Tongue (tissue), 2 donors: Measurements from ENCODE around the gene HEPN1. TPM values are rescaled to one million over a fixed set of nuclear protein-coding genes. Genes with fewer than 3 reads are reported as not detected.
A peak's percentile ranks its signal among the peaks of the same experiment; 100 is the strongest.
"Not testable (repeated sequence)": the region's sequence is repeated elsewhere in the genome, so short reads cannot be mapped to it uniquely, and the experiment has no call there.

Experiments used
- DNase-seq: peaks from one replicate; pipeline ENCODE4 v3.0.0-alpha.2; 2015
- total RNA-seq: library from RNA; depleted of rRNA; stranded (reverse); fragments of >200 nt; gene quantifications from one replicate; pipeline ENCODE4 v1.2.3, GENCODE V29; 2014

Gene HEPN1
- total RNA-seq, 1 donor from 2014 or later, result not detected

GRCh38 chr11:124942466-124943253, 23.6 kb downstream of the HEPN1 start:
- no peak for DNase-seq

DNA sequence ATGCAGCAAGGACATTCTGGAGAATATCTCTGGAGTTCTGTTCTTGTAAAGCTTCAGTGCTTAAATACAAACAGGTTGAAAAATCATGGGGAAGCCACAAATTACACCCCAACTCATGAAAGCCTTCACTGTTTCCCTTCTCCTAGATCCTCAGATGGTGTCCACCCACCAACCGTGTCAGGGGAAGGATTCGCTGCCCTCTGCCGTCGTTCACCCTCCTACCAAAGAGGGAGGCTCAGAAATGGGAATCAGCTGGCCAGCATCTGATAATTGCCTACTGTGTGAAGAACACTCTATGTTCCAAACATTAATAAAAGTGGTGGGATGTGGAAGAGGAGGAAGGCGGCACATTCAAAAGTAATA, 24.2 kb downstream of the HEPN1 start:
- no peak for DNase-seq

DNA sequence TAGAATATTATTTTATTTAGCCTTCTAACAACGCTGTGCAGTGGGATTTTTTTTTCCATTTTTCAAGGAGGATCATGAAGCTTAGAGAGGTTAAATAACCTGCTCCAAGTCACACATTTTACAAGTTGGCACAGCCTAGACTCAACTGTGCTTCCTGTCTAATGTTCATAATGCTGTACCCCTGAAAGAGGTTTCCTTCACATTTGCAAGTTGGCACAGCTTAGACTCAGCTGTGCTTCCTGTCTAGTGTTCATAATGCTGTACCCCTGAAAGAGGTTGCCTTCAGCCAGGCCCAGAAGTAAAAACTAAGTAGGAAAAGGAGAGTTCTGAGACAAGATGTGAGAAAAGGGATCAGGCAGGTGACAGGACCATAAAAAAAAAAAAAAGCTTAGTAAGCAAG, 24.7 kb downstream of the HEPN1 start:
- no peak for DNase-seq

- no peak for DNase-seq
Measured at GRCh38 chr11:124944565-124944964, 25.5 kb downstream of the HEPN1 start.

DNA sequence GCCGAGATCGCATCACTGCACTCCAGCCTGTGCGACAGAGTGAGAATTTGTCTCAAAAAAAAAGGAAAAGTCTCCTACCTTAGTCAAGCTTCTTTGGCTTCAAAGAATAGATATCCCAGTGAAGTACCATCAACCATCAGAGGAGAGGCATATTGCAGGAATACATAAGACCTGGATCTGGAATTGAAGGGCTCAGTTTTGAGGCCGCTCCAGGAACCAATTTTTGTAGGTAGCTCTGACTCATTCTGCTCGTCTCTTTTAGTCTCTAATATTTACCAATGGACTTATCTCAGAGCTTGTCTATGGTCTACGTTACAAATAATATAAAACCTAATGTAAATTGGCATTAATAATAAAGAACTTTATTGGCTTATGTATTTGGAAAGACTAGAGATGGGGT, 26.8 kb downstream of the HEPN1 start:
- peak; percentile 18 for DNase-seq

- peak; percentile 29 for DNase-seq
Measured at GRCh38 chr11:124946735-124947141, 27.7 kb downstream of the HEPN1 start.

- DNase-seq, result no peak
Measured at GRCh38 chr11:124950601-124951330, 31.7 kb downstream of the HEPN1 start.

DNA sequence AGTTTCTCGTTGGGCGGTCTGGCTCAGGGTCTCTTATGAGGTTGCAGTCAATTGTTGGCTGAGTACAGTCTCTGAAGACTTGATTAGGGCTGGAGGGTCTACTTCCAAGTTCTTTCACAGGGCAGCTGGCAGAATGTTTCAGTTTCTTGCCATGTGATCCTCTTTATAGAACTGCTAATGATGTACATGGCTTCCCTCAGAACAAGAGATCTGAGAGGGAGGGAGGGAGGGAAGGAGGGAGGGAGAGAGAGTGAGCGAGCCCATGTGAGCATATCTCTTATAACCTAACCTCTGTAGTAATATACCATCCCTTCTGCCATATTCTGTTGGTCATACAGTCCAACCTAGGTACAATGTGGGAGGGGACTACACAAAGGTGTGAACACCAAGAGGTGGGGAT, 32.3 kb downstream of the HEPN1 start:
- no peak for DNase-seq

- peak; percentile 100 for DNase-seq
Measured at GRCh38 chr11:124953753-124954589, 34.9 kb downstream of the HEPN1 start, which contains the start of gene CCDC15. Gene CCDC15, plus strand, starts transcription at chr11:124954202. Its CDS starts 531 bp downstream, at chr11:124954733.

DNA sequence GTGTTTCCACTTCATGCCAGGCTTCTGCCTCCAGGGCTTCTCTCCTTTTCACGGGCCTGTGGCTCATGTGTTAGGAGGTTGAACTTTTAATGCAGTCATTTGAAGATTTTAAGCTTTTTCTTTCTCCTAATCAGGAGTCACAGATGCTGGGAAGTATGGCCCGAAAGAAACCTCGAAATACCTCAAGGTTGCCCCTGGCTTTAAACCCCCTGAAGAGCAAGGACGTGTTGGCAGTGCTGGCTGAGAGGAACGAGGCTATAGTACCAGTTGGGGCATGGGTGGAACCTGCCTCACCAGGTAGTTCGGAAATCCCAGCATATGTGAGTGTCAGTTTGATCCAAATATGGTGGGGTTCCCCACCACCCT, 35.5 kb downstream of the HEPN1 start:
- DNase-seq, result no peak

DNA sequence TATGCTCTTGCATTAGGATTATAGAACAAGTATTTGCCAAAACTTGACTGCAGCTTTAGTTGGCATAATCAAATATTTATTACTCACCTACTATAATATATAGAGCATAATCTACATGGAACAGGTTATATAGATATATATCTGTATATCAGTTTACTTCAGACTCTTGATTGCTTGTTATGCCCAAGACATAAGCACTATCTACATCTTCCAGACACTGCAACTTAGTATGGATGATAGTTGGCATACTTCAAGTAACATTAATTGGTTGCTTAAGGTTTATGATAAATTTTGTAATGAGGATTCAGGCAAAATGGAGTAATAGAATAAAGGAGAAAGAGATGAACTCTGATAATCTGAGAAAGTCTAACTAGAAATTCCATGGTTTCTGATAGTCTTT, 36.0 kb downstream of the HEPN1 start:
- DNase-seq, result no peak

DNA sequence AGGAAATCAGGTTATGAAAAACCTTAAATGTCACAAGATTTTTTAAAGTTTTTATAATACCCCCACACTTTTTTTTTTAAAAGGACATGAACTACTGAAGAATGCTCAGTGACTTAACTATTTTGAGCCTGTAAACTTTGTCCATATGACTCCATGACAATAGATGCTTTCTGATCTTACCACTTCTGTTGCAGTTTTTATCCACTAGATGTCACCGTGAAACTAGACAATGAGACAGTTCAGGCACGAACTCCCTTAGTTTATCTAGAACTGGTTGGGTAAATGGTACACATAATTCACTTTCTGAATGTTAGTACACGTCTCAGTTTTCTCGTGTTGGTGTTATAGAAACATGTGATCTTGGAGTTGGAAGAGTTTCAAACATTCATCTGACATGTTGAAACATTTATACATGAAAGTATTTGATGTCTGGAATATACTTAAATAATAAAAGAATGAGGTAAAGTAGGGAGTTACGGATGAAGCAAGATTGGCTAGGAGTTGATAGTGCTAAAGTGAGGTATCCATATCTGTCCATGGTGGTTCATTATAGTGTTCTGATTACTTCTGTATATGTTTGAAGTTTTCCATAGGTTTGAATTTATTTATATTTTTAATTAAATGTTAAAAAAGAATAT, 43.0 kb downstream of the HEPN1 start:
- peak; percentile 88 for DNase-seq

GRCh38 chr11:124968197-124968596, 49.1 kb downstream of the HEPN1 start:
- DNase-seq, result not testable (repeated sequence)

Other genes with a start within 250 kb of the HEPN1 start
- 7.2 TPM for gene SIAE, start 245.5 kb upstream of the HEPN1 start, total RNA-seq
- 4.5 TPM for gene SPA17, start 245.3 kb upstream of the HEPN1 start, total RNA-seq
- 2.9 TPM for gene NRGN, start 179.3 kb upstream of the HEPN1 start, total RNA-seq
- not detected for gene VSIG2, start 167.0 kb upstream of the HEPN1 start, total RNA-seq
- gene ESAM, start 157.0 kb upstream of the HEPN1 start, total RNA-seq, result 24.0 TPM
- gene MSANTD2, start 118.8 kb upstream of the HEPN1 start, total RNA-seq, result 21.7 TPM
- 10.8 TPM for gene ROBO3, start 53.8 kb upstream of the HEPN1 start, total RNA-seq
- 23.3 TPM for gene ROBO4, start 21.4 kb upstream of the HEPN1 start, total RNA-seq
- gene HEPACAM, start 16.8 kb downstream of the HEPN1 start, total RNA-seq, result 0.21 TPM
- gene CCDC15, start 35.0 kb downstream of the HEPN1 start, total RNA-seq, result 7.4 TPM
- gene SLC37A2, start 144.1 kb downstream of the HEPN1 start, total RNA-seq, result 3.9 TPM
- 26.6 TPM for gene TMEM218, start 192.4 kb downstream of the HEPN1 start, total RNA-seq
- gene PKNOX2, start 245.5 kb downstream of the HEPN1 start, total RNA-seq, result 12.3 TPM